CD4-positive, CD25-positive, alpha-beta regulatory T cell (primary cell): ENCODE data around the gene WDR90. TPM values are rescaled to one million over a fixed set of nuclear protein-coding genes. Genes with fewer than 3 reads are reported as not detected.

Experiments used
- ATAC-seq, 2 donors: fragments of 150-1000 bp; cut with Tn5 transposase; one replicate each; pipeline ENCODE4 v1.10.0; 2021; ENCODE audit warnings: low read depth in 2 of 2, moderate number of reproducible peaks in 2 of 2, moderate library complexity in 1 of 2
- DNase-seq, 3 donors: peaks; one replicate each; pipeline versions ENCODE4 v3.0.0 to v3.0.0-alpha.2; 2012 to 2022; ENCODE audit warnings: mixed read lengths in 1 of 3
- H3K27ac ChIP-seq: one replicate; pipeline ENCODE4 v1.7.0; 2013; ENCODE audit warnings: mild to moderate bottlenecking, low read length; ENCODE audit not compliant: insufficient read depth, poor library complexity, severe bottlenecking
- H3K27me3 ChIP-seq: one replicate; pipeline ENCODE4 v1.7.0; 2013; ENCODE audit warnings: low read length; ENCODE audit not compliant: control insufficient read depth, insufficient read depth
- H3K36me3 ChIP-seq: one replicate; pipeline ENCODE4 v1.7.0; 2013; ENCODE audit warnings: mild to moderate bottlenecking, low read length, moderate library complexity; ENCODE audit not compliant: control insufficient read depth, insufficient read depth
- H3K4me1 ChIP-seq: 2 replicates; pipeline ENCODE4 v1.7.0; 2013; ENCODE audit warnings: mild to moderate bottlenecking, low read length; ENCODE audit not compliant: insufficient read depth, control insufficient read depth, poor library complexity, severe bottlenecking
- H3K4me3 ChIP-seq: one replicate; pipeline ENCODE4 v1.7.0; 2013; ENCODE audit warnings: low read depth, mild to moderate bottlenecking, low read length, moderate library complexity
- H3K9me3 ChIP-seq, 2 experiments: 1 replicate in 1 of 2; 2 replicates in 1 of 2; pipeline ENCODE4 v1.7.0; 2013; ENCODE audit warnings: low read length in 2 of 2, mild to moderate bottlenecking in 1 of 2, moderate library complexity in 1 of 2; ENCODE audit not compliant: control insufficient read depth in 2 of 2
- H3K27ac Mint-ChIP-seq, 3 donors: one replicate each; pipeline ENCODE4 v1.8.0; 2020 to 2022; ENCODE audit warnings: mild to moderate bottlenecking in 3 of 3, mixed read lengths in 3 of 3, moderate library complexity in 2 of 3
- H3K27me3 Mint-ChIP-seq: one replicate; pipeline ENCODE4 v1.8.0; 2022; ENCODE audit warnings: mild to moderate bottlenecking, mixed read lengths
- H3K36me3 Mint-ChIP-seq: one replicate; pipeline ENCODE4 v1.8.0; 2020; ENCODE audit warnings: mixed read lengths
- H3K4me1 Mint-ChIP-seq, 4 donors: one replicate each; pipeline ENCODE4 v1.8.0; 2020 to 2022; ENCODE audit warnings: mixed read lengths in 4 of 4, mild to moderate bottlenecking in 1 of 4
- H3K4me3 Mint-ChIP-seq, 4 donors: one replicate each; pipeline ENCODE4 v1.8.0; 2020 to 2022; ENCODE audit warnings: mild to moderate bottlenecking in 4 of 4, mixed read lengths in 4 of 4, moderate library complexity in 3 of 4
- H3K9me3 Mint-ChIP-seq, 7 donors: one replicate each; pipeline ENCODE4 v1.8.0; 2020 to 2022; ENCODE audit warnings: mixed read lengths in 7 of 7, mild to moderate bottlenecking in 3 of 7, moderate library complexity in 2 of 7
- polyA plus RNA-seq, 4 donors: library from polyadenylated mRNA; unstranded; fragments of 300-500 nt; fragmentation: Illumina TruSeq; gene quantifications; one replicate each; pipeline ENCODE4 v1.2.3, GENCODE V29; 2021
- total RNA-seq: library from RNA; stranded (reverse); gene quantifications from one replicate; pipeline ENCODE4 v1.2.3, GENCODE V29; 2022

Gene WDR90
- total and polyA plus RNA-seq, 5 donors from 2014 or later, result 0.89 to 11.4 (median 1.1) TPM

DNA sequence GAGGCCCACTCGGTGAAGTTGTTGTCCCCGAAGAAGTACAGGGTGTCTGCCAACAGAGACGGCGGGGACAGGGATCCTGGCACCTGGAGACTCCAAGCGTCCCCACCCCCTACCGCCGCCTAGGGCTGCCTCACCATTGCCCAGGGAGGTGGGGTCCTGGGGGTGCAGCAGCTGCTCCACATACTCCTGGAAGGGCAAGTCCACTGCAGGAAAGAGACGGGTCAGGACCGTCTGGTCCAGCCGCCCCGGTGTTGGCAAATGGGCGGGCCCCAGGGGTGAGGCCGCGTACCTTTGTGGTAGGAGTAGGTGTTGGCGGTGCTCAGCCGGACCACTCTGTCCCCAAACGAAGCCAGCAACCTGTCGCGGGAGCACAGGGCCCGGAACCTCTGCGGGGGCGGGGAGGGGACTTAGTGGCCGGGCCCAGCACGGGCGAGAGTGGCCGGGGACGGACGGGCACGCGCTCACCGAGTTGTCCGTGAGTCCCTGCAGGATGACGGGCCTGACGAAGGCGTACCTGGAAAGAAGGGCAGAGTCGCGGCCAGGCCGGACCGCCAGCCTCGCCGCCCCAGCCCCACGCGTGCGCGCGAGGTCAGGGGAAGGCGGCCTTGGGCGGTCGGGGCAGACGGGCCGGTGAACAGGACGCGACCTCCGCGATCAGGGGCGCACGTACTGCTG, 34.4 kb downstream of the WDR90 start:
- Histone ChIP-seq H3K4me3 (no peak overlapping the region), H3K27ac (peak overlapping the region; percentile 73), H3K27me3 (no peaks in the 10 kb centered on the region), H3K4me1 (peaks cover 43% of the 10 kb centered on the region), H3K36me3 (peaks cover 12% of the 10 kb centered on the region), H3K9me3 (no peaks in the 10 kb centered on the region)
- Mint-ChIP-seq H3K36me3 (peaks cover 3% of the 10 kb centered on the region), H3K27ac (peak overlapping the region in 2 of 3 donors; percentile 31 to 83), H3K4me3 (peak overlapping the region; percentile 76 to 86 (median 82)), H3K4me1 (peaks cover 0 to 38% (median 5%) of the 10 kb centered on the region in 4 donors), H3K27me3 (no peaks in the 10 kb centered on the region), H3K9me3 (no peaks in the 10 kb centered on the region)
- ATAC-seq (no peak), DNase-seq (no peak)

DNA sequence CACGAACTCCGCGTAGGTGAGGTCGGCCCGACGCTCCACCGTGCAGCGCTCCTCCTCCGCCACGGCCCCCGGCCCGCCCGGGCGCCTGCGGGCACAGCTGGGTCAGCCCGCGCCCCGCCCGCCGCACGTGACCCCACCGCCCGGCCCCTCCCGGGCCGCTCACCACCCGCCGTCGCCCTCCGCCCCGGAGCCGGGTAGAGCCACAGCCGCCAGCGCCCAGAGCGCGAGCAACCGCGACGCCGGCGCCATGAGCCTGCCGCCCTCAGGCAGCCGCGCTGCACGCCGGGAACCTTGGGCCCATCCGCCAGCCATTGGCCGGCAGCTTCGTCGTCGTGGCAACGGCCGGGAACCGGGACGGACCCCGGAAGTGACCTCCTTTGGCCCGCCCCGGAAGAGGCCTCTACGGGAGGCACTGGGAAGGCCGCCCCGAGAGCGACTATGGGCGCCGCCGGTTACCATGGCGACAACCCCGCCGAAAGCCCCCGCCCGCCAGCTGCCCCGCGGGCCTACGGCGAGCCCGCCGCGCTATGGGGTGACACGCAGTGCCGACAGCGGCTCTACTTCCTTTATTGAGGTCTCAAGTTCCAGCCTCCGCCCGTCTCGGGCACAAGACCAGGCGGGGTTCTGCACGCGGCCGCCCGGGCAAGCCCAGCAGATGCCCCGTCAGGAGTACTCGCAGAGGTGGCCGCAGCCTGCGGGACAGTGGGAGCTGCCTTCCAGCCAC, 35.1 kb downstream of the WDR90 start, which contains the start of gene JMJD8:
TSS of gene JMJD8 (minus strand) at position 264 of the 724 bp plus-strand sequence. CDS start at position 249, 15 bp downstream.
- Histone ChIP-seq H3K36me3 (peaks cover 12% of the 10 kb centered on the region), H3K4me3 (no peak within 1 kb of the TSS), H3K27ac (peak within 1 kb of the TSS; percentile 73), H3K27me3 (no peaks in the 10 kb centered on the region), H3K4me1 (peaks cover 42% of the 10 kb centered on the region), H3K9me3 (no peaks in the 10 kb centered on the region)
- H3K27me3 Mint-ChIP-seq, result no peaks in the 10 kb centered on the region
- H3K4me3 Mint-ChIP-seq, result peak within 1 kb of the TSS; percentile 77 to 86 (median 82)
- H3K36me3 Mint-ChIP-seq, result peaks cover 3% of the 10 kb centered on the region
- DNase-seq (peak; percentile 93 to 97 (median 96)), ATAC-seq (peak; percentile 75 to 80)
- H3K27ac Mint-ChIP-seq, result peak within 1 kb of the TSS in 2 of 3 donors; percentile 31 to 83
- no peaks in the 10 kb centered on the region for H3K9me3 Mint-ChIP-seq
- peaks cover 0 to 42% (median 3%) of the 10 kb centered on the region in 4 donors for H3K4me1 Mint-ChIP-seq

DNA sequence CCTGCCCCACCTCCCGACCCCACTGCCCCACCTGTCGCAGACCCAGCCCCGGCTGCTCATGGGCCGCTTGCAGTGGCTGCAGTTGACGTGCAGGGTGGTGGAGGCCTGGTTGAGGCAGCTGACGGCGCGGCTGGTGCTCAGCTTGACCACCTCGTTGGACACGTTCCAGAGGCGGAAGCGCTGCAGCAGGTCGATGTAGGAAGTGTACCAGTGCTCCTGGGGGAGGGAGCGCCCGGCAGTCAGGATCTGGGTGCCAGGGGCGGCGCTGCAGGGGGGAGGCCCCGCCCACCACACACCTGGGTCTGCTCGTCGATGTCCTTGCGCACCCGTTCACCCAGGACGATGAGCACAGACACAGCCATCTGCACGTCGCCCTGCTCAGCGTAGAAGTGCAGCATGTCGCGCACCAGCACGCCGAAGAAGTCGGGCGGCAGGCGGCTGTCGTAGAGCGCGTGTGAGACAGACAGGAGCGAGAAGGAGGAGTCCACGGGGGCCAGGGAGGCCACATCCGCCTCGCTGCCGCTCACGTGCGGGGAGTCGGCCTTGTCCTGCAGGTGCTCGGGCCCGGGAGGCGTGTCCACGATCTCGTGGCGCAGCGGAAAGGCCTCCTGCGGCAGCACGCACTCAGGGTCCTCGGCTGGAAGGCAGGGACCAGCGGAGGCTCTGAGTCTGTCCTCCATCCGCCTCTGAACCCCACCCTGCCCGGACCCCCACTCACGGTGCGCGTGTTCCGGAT, 36.0 kb downstream of the WDR90 start:
- Histone ChIP-seq H3K9me3 (no peaks in the 10 kb centered on the region), H3K4me1 (peaks cover 46% of the 10 kb centered on the region), H3K36me3 (peaks cover 12% of the 10 kb centered on the region), H3K4me3 (no peak overlapping the region), H3K27me3 (no peaks in the 10 kb centered on the region), H3K27ac (peak overlapping the region; percentile 73)
- DNase-seq (no peak), ATAC-seq (no peak)
- Mint-ChIP-seq H3K27me3 (no peaks in the 10 kb centered on the region), H3K4me1 (peaks cover 0 to 49% (median 6%) of the 10 kb centered on the region in 4 donors), H3K27ac (no peak overlapping the region), H3K36me3 (peaks cover 3% of the 10 kb centered on the region), H3K9me3 (no peaks in the 10 kb centered on the region), H3K4me3 (no peak overlapping the region)

DNA sequence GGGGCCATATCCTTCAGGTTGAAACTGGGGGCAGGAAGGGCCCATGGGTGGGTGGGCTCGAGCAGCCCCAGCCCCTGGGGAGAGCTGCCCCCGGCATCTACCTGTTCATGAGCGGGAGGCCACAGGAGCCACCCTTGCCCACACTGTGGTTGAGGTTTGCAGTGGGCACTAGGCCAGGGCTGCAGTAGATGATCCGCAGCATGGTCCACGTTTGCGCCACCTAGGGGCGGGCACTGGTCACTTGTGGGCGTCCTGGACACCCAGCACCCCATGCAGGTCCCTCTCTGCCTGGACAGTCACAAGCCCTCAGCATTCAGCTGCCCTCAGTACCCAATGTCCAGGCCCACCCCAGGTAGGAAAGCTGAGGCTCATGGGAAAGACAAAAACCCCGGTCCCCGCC, 36.8 kb downstream of the WDR90 start:
- no peaks in the 10 kb centered on the region for H3K27me3 ChIP-seq
- Mint-ChIP-seq H3K4me3 (peak overlapping the region in 2 of 4 donors; percentile 41 to 60), H3K27ac (peak overlapping the region in 1 of 3 donors; percentile 32), H3K27me3 (no peaks in the 10 kb centered on the region), H3K36me3 (peaks cover 3% of the 10 kb centered on the region), H3K4me1 (peaks cover 2 to 52% (median 10%) of the 10 kb centered on the region in 4 donors), H3K9me3 (no peaks in the 10 kb centered on the region)
- no peaks in the 10 kb centered on the region for H3K9me3 ChIP-seq
- H3K36me3 ChIP-seq, result peaks cover 12% of the 10 kb centered on the region
- H3K4me1 ChIP-seq, result peaks cover 46% of the 10 kb centered on the region
- no peak overlapping the region for H3K4me3 ChIP-seq
- ATAC-seq, result no peak
- no peak for DNase-seq
- H3K27ac ChIP-seq, result no peak overlapping the region

DNA sequence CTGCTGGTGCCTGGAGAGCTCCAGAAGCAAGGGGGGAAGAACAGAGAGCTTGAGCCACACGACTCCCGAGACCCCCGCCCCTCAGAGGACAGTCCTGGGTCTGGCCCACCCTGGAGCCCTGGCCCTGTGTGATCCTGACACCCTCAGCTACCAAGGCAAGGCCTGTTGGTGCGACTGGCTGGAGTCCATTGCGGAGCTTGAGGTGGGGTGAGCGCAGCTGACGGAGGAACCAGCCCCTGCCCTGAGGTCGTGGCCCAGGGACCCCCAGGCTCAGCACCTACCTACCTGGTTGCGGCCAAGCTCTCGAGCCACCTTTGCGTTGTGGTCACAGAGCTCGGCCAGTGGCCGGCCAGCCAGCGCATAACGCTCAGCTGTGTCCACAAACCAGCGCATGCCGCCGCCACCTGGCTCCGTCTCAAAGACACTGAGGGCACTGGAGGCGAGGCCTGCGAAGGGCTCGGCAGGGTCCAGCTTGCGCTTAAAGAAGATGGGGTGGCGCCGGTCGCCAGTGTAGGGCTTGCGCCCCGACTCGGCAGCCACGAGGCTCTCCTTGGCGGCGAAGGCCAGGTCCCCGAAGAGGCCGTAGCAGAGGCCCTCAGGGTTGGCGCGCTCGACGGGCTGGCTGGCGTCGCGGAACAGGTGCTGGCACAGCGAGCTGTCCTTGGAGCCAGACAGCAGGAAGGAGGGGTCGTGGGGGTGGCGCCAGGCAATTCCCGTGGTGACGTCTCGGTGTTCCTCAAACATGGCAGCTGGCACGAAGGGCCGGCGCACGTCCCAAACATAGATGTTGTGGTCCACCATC, 37.5 kb downstream of the WDR90 start:
- Mint-ChIP-seq H3K36me3 (peaks cover 3% of the 10 kb centered on the region), H3K27me3 (no peaks in the 10 kb centered on the region), H3K9me3 (no peaks in the 10 kb centered on the region), H3K4me1 (peaks cover 2 to 49% (median 11%) of the 10 kb centered on the region in 4 donors), H3K27ac (no peak overlapping the region), H3K4me3 (peak overlapping the region in 2 of 4 donors; percentile 33 to 58)
- no peak overlapping the region for H3K27ac ChIP-seq
- peaks cover 39% of the 10 kb centered on the region for H3K4me1 ChIP-seq
- H3K36me3 ChIP-seq, result peaks cover 12% of the 10 kb centered on the region
- no peak overlapping the region for H3K4me3 ChIP-seq
- no peaks in the 10 kb centered on the region for H3K27me3 ChIP-seq
- DNase-seq, result no peak
- no peaks in the 10 kb centered on the region for H3K9me3 ChIP-seq
- ATAC-seq, result no peak

DNA sequence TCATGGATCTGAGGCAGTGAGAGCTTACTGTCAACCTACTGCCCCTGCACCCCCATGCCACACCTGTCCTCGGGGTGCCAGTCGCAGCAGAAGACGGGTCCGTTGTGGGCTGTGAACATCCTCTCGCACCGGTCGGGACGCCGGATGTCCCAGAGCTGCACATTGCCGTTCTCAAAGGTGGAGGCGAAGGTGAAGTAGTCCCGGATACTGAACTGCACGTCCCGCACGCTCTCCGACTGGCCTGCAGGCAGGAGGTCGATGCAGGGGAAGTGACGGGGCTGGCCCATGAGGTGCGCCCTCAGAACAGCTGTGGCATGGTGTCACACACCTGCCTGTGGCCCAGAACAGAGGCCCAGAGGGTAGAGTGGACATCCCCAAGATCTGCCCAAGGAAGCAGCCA, 38.3 kb downstream of the WDR90 start:
- Mint-ChIP-seq H3K4me1 (peaks cover 2 to 45% (median 10%) of the 10 kb centered on the region in 4 donors), H3K36me3 (peaks cover 2% of the 10 kb centered on the region), H3K27ac (no peak overlapping the region), H3K9me3 (no peaks in the 10 kb centered on the region), H3K4me3 (peak overlapping the region; percentile 33 to 69 (median 61)), H3K27me3 (no peaks in the 10 kb centered on the region)
- no peak overlapping the region for H3K27ac ChIP-seq
- no peak overlapping the region for H3K4me3 ChIP-seq
- H3K27me3 ChIP-seq, result no peaks in the 10 kb centered on the region
- ATAC-seq (no peak), DNase-seq (no peak)
- H3K9me3 ChIP-seq, result no peaks in the 10 kb centered on the region
- peaks cover 5% of the 10 kb centered on the region for H3K36me3 ChIP-seq
- peaks cover 36% of the 10 kb centered on the region for H3K4me1 ChIP-seq
